ENCODE results near the gene THAP6.
"Not testable (repeated sequence)": the region's sequence is repeated elsewhere in the genome, so short reads cannot be mapped to it uniquely, and the experiment has no call there.

Gene THAP6, protein sequence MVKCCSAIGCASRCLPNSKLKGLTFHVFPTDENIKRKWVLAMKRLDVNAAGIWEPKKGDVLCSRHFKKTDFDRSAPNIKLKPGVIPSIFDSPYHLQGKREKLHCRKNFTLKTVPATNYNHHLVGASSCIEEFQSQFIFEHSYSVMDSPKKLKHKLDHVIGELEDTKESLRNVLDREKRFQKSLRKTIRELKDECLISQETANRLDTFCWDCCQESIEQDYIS

DNA sequence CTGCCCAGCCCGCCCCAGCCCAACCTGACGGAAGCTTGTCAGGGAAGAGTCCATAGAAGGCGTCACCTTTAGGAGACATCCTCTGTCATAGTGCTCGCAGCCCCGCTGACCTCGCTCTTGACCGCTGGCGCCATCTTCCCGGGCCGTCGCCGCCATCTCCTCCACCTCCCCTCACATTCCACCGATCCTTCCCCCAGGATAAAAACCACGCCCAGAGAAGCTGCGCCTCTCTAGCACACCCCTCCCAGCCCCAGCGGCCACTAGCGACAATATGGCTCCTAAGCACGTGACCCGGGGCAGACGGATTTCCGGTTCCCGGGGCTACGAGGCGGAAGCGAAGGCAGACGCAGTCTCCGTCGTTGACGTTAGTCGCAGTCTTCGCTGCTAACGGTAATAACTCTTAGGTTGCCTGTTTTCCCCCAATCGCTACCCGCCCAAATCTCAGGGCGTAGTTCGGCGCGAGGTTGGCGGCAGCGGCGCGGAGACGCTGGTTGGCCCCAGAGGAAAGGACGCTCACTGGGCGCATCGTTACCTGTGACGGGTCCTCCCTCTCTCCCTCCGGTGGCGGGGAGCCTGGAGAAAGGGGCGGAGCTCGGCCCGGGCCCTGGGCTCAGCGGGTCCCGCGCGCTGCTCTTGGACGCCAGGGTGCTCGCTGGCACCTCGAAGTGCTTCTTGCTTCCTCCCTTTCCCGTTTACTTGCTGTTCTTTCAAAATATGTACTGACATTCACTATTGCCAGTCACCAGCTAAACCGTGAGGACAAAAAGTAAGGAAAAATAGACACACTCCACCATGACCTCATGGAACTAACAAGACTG, at the start of gene THAP6, which contains the start of gene RCHY1:
THAP6 (plus strand) TSS at position 343 of the 818 bp plus-strand sequence. CDS start 980 bp downstream, outside the sequence.
RCHY1 (minus strand) TSS at position 273 of the 818 bp plus-strand sequence; CDS start at position 156, 117 bp downstream.
- peak; percentile 92 for DNase-seq

DNA sequence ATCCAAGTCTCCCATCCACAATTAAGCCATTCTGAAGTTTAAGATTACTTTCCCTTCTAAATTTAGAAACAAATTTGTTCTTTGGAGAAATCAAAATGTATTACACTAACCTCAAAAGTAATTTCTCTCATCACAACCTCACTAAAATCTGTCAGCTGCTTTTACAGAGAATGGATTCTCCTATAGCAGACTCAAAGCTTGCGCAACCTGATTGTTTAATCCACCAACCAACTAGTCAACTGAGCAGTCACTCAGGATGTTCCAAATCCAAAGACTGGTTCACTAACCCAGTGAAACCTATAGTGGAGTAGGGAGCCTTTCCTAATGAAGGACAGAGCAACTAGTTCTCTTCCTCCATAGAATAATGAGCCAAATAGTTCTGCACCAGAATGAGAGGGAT, 44.4 kb upstream of the THAP6 start:
- DNase-seq = no peak

DNA sequence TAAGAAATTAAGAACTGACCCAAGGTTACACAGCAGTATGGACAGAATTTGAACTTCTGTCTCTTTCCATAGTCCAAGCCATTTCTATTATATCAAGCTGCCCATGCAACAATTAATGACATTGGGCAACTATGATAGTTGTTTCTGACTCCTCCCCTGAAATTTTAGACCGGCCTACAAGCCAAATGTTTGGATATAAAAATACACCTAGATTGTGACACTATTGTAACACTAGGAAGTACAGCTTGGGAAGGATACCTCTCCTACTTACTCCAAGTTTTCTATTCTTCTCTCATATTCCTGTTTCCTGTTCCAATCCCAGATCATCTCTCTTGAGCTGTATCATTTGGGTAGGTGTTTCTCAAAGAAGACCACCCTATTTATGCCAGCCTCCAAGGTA, 43.5 kb upstream of the THAP6 start:
- no peak for DNase-seq

DNA sequence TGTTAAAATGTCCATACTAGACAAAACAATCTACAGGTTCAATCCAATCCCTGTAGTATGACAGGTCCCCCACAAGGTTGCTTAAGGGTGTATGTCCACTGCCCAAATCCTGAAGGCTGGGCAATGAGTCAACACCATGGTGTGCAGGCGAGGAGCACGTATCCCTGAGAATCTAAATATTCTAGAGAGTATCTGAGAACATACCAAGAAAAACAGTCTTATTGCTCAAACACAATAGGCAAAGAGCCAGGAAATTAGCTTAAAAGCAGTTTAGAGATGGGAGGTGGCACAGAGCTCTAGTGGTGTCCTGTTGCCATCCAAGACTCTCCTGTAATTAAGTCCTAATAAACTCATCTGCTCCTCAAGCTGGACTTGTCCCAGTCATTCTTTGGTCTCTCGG, 37.1 kb upstream of the THAP6 start:
- no peak for DNase-seq

DNA sequence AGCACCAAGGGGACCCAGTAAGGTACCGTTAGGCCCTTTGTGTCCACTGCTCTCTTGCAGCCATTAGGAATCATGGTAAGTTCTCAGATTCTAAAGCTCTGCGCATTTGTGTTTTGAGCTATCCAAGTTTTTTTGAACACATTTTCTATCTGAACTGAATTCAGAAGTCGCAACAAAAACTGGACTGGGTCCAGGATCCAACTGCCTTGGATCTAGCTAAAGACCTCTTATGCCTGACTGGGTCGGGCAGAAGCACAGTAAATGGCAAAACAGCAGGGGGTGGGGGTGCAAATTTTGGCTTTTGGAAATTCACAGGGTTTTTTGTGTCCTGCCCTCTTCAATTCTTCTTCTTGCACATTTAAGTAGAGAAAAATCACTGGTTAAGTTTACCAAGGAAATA, 30.1 kb upstream of the THAP6 start:
- no peak for DNase-seq

DNA sequence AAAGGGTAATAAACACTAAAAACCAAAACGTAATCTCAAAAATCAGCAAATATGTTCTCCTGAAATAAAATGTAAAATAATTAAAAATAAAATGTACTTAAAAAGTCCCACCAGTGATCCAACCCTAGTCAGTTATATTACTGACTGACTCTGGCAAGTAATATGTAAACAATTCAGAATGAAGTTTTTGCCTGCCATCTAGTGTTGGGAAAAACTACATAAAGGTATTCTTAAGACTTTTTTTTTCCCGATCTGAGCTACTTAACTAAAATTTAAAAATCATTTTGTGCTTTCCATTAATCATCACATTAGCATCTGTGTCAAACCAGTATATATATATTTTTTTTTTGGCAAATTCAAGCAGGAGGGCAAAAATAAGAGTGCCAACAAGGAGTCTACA, 24.1 kb upstream of the THAP6 start:
- peak; percentile 4 for DNase-seq

DNA sequence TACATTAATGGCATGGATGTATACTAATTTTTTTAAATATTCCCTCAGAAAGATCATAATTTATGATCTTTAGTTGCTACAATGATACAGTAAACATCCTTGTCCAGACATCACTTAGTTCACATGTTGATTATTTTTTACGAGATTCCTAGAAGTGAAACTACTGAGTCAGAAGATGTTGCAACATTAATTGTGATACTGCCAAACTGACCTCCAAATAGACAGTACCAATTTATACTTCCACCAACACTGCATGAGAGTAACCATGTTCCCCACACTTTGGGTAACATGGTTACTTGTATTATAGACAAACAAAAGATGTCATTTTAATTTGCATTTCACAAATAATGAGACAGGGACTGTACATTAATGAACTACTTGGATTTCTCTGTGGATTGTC, 19.7 kb upstream of the THAP6 start:
- DNase-seq = no peak

DNA sequence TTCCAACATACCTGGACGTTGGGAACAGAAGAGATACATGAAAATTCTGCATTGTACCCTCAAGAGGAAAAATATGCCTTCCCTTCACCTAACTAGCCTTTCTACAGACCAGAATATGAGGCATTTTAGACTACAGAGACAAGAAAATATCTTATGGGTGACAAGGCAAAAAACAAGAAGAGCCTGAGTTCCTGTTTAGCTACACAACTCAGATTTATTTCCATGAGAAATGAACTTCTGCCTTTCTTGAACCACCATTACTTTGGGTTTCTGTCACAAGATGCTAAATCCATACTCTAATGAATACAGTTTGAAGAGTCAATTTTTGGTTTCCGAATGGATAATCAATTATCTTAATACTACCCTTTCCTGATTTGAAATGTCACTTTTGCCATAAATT, 18.8 kb upstream of the THAP6 start:
- no peak for DNase-seq

DNA sequence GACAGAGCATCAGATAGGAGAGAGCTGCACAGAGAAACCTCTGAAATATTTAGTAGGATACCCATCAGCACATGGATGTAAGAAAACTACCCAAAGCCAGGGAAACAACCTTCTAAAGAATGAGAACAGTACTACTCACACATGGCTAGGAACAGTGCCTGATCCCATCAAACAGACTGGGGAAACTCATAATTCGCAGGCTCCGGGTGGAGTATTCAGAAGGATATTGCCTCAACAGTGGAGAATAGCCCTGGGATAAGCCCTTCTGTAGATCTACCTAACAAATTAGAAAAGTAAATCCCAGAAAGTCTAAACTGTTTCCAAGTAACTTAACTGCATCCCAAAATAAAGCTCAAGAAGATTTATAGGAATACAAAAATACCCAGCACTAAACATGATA, 17.9 kb upstream of the THAP6 start:
- no peak for DNase-seq

DNA sequence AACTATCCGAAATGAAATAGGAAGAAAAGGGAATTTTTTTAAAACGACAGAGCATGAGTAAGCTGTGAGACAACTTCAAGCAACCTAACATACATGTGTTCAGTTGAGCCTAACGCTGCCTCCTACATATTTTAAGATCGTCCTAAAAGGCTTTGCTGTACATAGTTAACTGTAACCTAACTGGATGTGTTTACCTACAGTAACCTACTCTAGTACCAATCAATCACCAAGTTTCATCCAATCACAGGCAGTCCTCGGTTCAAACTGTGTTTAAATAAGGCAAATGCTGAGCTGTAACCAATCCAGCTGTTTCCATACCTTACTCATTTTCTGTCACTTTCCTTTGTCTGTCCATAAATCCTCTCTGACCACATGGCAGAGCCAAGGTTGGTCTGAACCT, 17.1 kb upstream of the THAP6 start:
- DNase-seq = no peak

DNA sequence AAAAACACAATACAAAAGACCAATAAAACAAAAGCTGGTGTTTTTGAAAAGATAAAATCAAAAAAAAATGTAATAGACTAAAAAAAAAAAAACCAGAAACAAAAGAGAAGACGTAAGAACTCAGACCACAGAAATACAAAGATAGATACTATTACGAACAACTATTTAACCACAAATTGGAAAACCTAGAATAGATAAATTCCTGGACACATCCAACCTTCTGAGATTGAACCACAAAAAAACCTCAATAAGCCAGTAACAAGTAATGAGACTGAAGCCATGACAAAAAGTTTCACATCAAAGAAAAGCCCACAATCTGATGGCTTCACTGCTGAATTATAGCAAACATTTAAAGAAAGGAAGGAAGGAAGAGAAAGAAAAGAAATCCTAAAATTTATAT, 16.2 kb upstream of the THAP6 start:
- DNase-seq = no peak

DNA sequence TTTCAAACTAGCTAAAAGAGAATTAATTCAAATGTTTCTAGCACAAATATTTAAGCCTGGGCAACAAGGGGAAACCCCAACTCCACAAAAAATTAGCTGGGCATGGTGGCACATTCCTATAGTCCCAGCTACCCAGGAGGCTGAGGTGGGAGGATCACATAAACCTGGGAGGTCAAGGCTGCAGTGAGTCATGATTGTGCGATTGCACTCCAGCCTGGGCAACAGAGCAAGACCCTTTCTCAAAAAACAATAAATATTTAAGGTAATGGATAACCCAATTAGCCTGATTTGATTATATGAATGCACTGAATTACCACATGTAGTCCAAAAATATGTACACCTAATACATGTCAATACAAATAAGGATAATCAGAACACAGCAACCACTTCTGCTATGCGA, 14.4 kb upstream of the THAP6 start:
- no peak for DNase-seq

DNA sequence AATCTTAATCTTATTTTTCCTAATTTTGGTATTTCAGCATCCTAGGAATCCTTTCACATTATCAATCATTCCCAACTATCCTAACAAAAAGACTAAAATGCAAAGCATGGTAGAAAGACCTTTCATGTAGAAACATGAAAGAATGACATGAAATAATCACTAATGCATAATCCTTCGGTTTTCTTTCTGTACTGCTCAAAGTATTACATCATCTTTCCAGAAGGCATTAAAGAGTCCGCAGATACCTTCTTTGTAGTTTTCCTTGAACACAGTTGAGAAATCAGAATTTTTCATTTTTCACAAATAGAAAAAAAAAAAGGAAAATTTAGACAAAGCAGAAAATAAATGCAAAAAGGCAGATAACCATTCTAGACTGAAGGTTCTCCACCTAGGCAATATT, 11.6 kb upstream of the THAP6 start:
- DNase-seq = no peak

DNA sequence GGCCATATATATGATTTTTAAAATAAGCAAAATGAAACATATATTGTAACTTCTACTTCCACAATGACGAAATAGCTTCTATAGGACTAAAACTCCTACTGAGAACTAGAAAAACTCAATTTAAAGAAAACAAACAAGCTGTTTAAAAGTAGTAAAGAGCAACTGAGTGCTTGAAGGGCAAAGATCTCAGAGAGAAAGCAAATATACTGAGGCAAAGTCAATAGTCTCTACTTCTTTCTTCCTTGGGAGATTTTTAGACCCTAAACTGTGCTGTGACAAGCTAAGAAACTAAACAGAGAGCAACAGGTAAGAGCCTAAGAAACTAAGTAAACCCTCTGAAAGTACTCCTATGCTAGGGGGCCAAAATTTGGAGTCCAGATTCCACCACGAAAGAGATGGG, 8.6 kb upstream of the THAP6 start:
- DNase-seq = no peak

DNA sequence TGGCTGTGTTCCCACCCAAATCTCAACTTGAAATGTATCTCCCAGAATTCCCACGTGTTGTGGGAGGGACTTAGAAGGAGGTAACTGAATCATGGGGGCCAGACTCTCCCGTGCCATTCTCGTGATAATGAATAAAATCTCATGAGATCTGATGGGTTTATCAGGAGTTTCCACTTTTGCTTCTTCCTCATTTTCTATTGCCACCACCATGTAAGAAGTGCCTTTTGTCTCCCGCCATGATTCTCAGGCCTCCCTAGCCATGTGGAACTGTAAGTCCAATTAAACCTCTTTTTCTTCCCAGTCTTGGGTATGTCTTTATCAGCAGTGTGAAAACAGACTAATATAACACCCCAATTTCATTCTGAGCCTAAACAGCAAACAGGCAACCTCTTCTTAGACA, 4.7 kb upstream of the THAP6 start:
- not testable (repeated sequence) for DNase-seq

DNA sequence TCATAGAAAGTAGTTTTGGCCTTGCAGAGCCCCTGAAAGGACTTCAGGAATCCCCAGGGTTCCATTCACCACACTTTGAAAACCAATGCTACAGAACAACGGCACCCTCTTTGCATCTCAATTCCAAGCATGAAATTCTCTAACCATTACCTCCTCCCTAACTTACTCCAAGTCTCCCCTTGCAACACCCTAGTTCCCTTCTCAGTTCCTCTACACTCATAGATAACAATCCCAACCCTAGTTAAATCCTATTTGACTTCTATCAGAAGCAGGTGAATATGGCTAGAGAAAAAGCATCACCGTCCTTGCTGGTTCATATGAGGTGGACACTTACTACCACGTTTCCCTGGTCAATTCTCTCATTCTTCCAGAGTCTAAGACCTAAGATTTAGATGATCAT, 2.4 kb upstream of the THAP6 start:
- DNase-seq = no peak

DNA sequence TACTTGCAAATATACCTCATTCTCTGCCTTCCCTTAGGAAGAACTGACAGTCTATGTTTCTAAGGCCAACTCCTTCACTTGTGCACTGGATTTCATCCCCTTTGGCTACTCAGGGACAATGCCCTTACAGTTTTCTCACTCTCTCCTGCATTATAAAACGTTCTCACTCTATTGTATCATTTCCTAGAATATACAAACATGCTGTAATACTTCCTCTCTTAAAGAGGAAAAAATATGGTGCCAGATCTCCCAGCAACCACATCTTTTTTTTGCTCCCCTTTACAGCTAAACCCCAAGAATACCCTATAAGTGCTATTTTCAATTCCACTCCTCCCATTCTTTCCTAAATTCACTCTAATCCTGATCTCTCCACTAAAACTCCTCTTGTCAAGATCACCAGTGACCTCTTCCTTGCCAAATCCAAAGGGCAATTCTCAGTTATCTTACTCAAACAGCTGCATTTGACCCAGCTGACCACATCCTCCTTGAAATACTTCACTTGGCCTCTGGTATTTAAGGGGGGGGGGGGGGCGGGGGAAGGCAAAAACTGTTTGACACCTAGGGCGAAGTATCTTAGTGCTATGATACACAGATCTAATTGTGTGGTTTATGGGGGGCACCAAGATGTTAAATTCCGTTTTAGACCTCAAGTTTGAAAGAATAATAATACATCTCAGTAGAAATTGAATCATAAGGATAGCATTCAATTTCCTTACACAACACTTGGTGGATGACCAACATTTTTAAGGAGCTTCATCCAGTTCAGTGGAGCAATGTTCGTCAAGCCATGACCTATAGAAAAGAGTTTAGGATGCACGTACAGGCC, 1.7 kb upstream of the THAP6 start:
- no peak for DNase-seq

DNA sequence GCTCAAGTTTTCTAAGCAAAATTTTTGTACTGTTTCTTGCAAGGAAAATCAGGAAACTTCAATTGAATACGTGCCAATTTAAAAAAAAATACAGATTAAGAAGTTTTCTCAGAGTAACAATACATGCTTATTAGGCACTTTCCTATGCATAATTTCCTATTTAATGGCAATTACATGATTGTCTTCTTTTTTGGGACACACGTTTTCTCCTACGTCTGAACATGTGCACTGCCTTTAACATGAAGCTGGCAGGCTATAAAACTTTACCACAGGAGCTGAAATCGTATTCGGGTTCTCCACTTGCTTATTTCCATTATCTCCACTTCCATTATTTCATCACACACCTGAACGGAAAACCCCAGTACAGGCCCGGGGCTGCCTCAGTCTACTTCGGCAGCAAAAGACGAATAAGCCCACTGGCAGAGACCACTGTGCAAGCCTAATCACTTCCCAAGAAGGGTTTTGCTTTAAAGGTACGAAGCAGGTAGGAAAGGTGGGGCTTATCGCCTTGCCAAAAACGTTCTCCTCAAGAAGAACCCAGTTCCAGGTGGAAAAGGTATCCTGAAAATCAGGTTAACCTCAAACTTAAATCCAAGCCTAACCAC, 645 bp upstream of the THAP6 start:
- no peak for DNase-seq

DNA sequence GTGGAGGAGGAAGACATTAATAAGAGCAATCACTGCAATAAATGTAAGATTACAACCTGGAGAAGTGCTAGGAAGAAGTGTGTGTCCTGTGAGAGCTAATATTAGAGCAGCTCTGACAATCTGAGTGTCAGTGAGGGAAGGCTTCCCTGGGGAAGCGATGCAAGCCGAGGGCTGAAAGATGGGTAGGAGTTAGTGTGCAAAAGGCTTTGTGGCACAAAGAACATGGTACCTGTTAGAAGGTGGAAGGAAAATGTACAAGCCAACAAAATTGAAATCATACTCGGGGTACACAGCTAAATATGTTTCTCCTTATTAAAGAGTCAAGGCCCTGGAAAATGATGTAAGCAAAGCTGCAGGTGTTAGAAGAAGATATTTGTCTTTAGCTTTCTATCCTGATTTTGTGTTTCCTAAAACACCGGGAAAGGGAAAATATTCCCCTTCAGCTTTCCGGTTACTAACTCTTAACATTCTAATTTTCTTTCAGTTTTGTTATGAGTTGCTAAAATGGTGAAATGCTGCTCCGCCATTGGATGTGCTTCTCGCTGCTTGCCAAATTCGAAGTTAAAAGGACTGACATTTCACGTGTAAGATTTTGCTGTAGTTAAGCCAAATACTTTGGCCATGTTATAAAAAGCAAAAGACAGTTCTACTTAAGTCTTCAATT, 808 bp downstream of the THAP6 start:
- DNase-seq = no peak

DNA sequence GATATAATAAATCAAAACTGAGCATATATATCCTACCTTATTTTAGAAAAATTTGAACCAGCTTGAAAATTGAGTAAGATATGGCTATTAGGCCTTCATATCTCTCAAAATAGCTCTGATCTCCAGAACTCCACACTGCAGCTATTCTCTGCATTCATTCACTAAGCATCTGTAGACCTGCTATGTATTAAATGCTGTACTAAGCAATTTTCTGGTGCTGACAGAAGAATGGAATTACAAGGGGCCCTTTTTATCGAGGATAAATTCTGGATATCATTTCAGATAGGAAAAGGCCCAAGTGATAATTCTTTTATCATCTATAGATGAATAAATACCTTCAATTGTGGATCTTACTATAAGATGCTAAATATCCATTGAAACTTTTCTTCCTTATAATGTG, 1.9 kb downstream of the THAP6 start:
- no peak for DNase-seq

DNA sequence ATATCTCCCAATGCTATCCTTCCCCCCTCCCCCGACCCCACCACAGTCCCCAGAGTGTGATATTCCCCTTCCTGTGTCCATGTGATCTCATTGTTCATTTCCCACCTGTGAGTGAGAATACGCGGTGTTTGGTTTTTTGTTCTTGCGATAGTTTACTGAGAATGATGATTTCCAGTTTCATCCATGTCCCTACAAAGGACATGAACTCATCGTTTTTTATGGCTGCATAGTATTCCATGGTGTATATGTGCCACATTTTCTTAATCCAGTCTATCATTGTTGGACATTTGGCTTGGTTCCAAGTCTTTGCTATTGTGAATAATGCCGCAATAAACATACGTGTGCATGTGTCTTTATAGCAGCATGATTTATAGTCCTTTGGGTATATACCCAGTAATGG, 5.2 kb downstream of the THAP6 start:
- DNase-seq = not testable (repeated sequence)

DNA sequence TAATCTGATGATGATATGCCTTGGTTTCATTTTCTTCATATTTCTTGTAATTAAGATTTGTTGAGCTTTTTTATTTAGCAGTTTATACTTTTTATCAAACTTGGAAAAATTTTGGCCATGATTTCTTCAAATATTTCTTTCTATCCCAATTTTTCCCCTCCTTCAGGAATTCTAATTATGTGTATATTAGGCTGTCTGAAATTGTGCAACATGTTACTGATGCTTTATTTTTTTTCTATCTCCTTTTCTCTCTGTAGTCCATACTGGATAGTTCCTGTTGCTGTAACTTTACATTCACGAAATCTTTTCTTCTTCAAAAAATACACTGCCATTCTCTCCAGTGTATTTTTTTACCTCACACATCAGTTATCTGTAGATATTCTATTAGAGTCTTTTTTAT, 10.8 kb downstream of the THAP6 start:
- DNase-seq = no peak

DNA sequence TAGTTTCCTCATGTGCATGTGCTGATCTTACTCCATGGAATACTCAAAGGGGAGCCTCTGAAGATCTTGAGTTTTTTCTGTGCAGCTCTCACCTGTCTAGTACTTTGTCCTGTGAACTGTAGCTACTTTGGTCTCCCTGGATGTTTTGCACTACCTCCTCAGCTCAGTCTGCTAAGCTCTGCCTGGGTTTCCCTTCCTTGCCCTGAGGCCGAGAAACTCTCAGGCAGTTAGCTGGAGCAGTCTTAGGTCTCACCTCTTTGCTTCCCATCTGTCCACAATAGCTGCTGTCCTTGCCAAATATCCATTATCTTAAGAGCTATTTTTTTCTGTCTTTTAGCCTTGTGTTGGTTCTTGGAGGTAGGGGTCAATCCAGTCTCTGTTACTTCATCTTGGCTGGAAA, 11.6 kb downstream of the THAP6 start:
- DNase-seq = no peak
